ENCODE results near the gene ZDHHC17. TPM values are rescaled to one million over a fixed set of nuclear protein-coding genes. Genes with fewer than 3 reads are reported as not detected.

The ZDHHC17 gene
- total and polyA plus RNA-seq, 2 of the 13 experiments (the other 11 are each of a cell fraction or from before 2014, with no cell fraction given) = 36.7 to 38.5 TPM

DNA sequence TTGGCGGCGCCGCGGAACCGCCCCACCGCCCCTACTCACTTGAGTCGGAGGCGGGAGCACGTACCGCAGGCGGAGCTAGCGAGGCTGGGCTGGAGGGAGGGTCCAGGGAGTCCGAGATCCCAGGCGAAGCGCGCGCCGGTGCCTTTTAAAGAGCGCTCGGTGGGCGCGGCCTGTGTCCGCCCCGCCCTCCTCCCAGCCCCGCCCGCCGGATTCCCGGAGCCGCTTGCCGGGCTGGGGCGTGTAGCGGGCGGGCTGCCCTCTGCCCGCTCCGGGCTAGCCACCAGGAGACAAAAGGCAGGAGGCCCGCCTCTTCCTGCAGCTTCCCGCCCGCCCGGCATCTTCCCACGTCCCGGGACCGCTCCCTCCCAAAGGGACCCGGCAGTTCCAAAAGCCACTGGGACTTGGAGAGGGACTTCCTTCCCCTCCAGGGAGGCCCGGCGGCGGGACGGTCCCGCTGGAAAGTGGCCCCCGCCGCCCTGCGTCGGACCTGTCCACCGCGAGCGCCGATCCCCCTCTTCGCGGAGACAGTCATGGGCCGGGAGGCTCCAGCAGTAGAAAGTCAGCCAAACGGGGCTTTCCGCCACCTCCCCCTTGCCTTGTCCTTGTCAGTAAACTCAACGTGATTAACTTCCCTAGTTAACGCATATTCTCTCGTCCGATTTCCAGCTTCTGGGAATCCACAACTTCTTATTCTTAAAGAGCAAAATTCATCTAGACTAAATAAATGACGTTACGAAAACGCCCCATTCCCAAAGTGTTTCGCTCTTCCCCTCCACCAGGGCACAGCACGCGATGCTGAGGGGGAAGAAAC is 115.2 kb downstream of the ZDHHC17 start, which contains the start of gene CSRP2:
Gene CSRP2, minus strand, starts transcription at position 121 of the 811 bp plus-strand sequence. CDS start 12,759 bp downstream, outside the sequence.
- Histone ChIP-seq H3K27me3 (ENCODE audit: control insufficient read depth in 1 of 2, insufficient read depth in 2 of 2, low read length in 2 of 2) (peaks cover 0 to 5% of the 10 kb centered on the region in 2 experiments; a peak in 1 of 5 replicates), H3K4me3 (replicated peaks in 1 of 3; ENCODE audit: insufficient read depth in 1 of 3, low read depth in 2 of 3, low read length in 3 of 3) (peak within 1 kb of the TSS; percentile 72 to 85 (median 77)), H3K79me2 (ENCODE audit: insufficient read depth, low read length) (no peaks in the 10 kb centered on the region), H2AFZ (ENCODE audit: low read length) (peak within 1 kb of the TSS; percentile 70), H3K4me2 (ENCODE audit: low read depth, low read length) (peak within 1 kb of the TSS; percentile 93), H3K9ac (ENCODE audit: insufficient read depth, low read depth, low read length) (peak within 1 kb of the TSS; percentile 64), H3K36me3 (replicated peaks in 1 of 2; ENCODE audit: control insufficient read depth in 1 of 2, insufficient read depth in 2 of 2, low read length in 2 of 2) (no peaks in the 10 kb centered on the region), H3K27ac (ENCODE audit: extremely low read length, insufficient read depth, low read length) (no peak within 1 kb of the TSS), H4K20me1 (ENCODE audit: insufficient read depth, low read length) (no peaks in the 10 kb centered on the region), H3K4me1 (ENCODE audit: insufficient read depth, low read length) (peaks cover 24% of the 10 kb centered on the region), H3K9me3 (ENCODE audit: low read length) (no peaks in the 10 kb centered on the region)
- intact Hi-C loops (cut with micrococcal nuclease; ENCODE audit: unreplicated experiment) = loop anchor here (2.0 kb wide), 1 partner anchor 258 kb away; no protein-coding TSS in a partner anchor
- DNase-seq (ENCODE audit: low spot score) (peak; percentile 79), ATAC-seq (peak; percentile 93), FAIRE-seq (no peak)
- no TSS peak for BruUV-seq (replicated peaks)
- CTCF ChIA-PET (ENCODE audit: low intra/inter-chr PET ratio, low total read pairs) = no interaction called here
- POLR2A ChIA-PET = no interaction called here
- WGBS (ENCODE audit: low lambda C conversion rate) = 2% methylated on average over 15 of the region's 71 CpGs
- in situ Hi-C loops (cut with HindIII; ENCODE audit: extremely low pct_ligation_motif_present, low pct_unique_long_range_greater_than_20kb) = no loop called here
- TF ChIP-seq RELA (CRISPR knock-in tag; IDR thresholded peaks at IDR 0.05) = no peak
- TF ChIP-seq SRSF9 (IDR thresholded peaks at IDR 0.05; ENCODE audit: borderline replicate concordance, insufficient read depth, low read depth, low read length, poor library complexity, severe bottlenecking) = no peak
- TF ChIP-seq ZNF543 (CRISPR knock-in tag; IDR thresholded peaks at IDR 0.05) = peak; percentile 47; the same call in 1 of the 2 replicates
- TF ChIP-seq ETV6 (CRISPR knock-in tag; conservative IDR thresholded peaks at IDR 0.05) = no peak
- 0 out of 2 replicates have a peak, but pooled peaks have one; percentile 35 for TF ChIP-seq FLYWCH1 (CRISPR knock-in tag; IDR thresholded peaks at IDR 0.05)
- TF ChIP-seq FOXK2 (IDR thresholded peaks at IDR 0.05) = no peak
- no peak for TF ChIP-seq CC2D1A (CRISPR knock-in tag; IDR thresholded peaks at IDR 0.05)
- TF ChIP-seq FOSL2 (CRISPR knock-in tag; IDR thresholded peaks at IDR 0.05) = no peak
- TF ChIP-seq ZNF644 (CRISPR knock-in tag; IDR thresholded peaks at IDR 0.05; ENCODE audit: low read depth) = no peak
- TF ChIP-seq SNAI1 (CRISPR knock-in tag; IDR thresholded peaks at IDR 0.05; ENCODE audit: borderline replicate concordance) = no peak
- TF ChIP-seq, protein P1, sequence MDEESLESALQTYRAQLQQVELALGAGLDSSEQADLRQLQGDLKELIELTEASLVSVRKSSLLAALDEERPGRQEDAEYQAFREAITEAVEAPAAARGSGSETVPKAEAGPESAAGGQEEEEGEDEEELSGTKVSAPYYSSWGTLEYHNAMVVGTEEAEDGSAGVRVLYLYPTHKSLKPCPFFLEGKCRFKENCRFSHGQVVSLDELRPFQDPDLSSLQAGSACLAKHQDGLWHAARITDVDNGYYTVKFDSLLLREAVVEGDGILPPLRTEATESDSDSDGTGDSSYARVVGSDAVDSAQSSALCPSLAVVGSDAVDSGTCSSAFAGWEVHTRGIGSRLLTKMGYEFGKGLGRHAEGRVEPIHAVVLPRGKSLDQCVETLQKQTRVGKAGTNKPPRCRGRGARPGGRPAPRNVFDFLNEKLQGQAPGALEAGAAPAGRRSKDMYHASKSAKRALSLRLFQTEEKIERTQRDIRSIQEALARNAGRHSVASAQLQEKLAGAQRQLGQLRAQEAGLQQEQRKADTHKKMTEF (CRISPR knock-in tag; IDR thresholded peaks at IDR 0.05) = 0 out of 2 replicates have a peak, but pooled peaks have one; percentile 46
- TF ChIP-seq FOXP4 (CRISPR knock-in tag; IDR thresholded peaks at IDR 0.05) = no peak
- TF ChIP-seq, protein P2, sequence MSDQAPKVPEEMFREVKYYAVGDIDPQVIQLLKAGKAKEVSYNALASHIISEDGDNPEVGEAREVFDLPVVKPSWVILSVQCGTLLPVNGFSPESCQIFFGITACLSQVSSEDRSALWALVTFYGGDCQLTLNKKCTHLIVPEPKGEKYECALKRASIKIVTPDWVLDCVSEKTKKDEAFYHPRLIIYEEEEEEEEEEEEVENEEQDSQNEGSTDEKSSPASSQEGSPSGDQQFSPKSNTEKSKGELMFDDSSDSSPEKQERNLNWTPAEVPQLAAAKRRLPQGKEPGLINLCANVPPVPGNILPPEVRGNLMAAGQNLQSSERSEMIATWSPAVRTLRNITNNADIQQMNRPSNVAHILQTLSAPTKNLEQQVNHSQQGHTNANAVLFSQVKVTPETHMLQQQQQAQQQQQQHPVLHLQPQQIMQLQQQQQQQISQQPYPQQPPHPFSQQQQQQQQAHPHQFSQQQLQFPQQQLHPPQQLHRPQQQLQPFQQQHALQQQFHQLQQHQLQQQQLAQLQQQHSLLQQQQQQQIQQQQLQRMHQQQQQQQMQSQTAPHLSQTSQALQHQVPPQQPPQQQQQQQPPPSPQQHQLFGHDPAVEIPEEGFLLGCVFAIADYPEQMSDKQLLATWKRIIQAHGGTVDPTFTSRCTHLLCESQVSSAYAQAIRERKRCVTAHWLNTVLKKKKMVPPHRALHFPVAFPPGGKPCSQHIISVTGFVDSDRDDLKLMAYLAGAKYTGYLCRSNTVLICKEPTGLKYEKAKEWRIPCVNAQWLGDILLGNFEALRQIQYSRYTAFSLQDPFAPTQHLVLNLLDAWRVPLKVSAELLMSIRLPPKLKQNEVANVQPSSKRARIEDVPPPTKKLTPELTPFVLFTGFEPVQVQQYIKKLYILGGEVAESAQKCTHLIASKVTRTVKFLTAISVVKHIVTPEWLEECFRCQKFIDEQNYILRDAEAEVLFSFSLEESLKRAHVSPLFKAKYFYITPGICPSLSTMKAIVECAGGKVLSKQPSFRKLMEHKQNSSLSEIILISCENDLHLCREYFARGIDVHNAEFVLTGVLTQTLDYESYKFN (CRISPR knock-in tag; conservative IDR thresholded peaks at IDR 0.05) = 0 out of 2 replicates have a peak, but pooled peaks have one; percentile 8
- TF ChIP-seq ATRX (CRISPR knock-in tag; IDR thresholded peaks at IDR 0.05; ENCODE audit: borderline replicate concordance) = no peak
- no peak for TF ChIP-seq ZNF7 (CRISPR knock-in tag; IDR thresholded peaks at IDR 0.05)
- no peak for TF ChIP-seq SP1 (IDR thresholded peaks at IDR 0.05)
- peak; percentile 43; the same call in 1 of the 2 replicates for TF ChIP-seq SP1 (CRISPR knock-in tag; IDR thresholded peaks at IDR 0.05)

Data from HepG2 (cell line).